Fibroblast of skin of back (primary cell): ENCODE data around the gene SH3RF2.
"Not testable (repeated sequence)": the region's sequence is repeated elsewhere in the genome, so short reads cannot be mapped to it uniquely, and the experiment has no call there.

Source experiments
- DNase-seq: peaks from one replicate; pipeline ENCODE4 v3.0.0-alpha.2; 2013

SH3RF2 gene

DNA sequence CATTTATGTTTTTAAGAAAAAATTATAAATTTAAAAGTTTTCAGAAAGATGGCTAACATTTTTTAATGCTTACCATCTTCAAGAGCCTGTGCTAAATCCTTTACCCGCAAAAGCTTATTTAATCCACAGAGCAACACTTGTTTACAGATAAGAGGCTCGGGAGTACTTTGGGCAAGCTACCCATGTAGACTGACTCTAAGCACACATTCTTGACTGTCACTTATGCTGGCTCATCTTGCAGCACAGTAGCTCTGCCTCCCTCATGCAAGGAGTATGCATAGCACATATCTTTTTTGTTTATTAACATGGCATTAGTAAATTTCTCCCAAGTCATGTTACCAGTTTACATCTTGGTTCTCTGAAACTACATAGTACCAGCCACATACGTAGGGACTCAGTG, 14.7 kb downstream of the SH3RF2 start:
- DNase-seq = no peak

DNA sequence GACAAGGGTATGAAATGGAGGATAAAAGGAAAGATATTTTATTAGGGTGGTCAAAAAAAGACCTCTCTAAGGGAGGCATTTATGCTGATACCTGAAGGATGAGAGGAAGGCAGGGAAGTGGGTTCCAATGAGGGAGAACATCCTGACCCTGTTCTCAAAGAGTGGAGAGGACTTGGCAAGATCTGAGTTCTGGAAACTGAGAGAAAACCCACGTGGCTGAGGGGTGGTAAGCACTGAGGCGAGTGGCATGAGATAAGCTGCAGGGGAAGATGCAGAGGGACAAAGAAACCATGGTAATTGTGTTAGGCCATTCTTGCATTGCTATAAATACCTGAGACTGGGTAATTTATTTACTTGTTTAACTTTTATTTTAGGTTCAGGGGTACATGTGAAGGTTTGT, 16.8 kb downstream of the SH3RF2 start:
- no peak for DNase-seq

DNA sequence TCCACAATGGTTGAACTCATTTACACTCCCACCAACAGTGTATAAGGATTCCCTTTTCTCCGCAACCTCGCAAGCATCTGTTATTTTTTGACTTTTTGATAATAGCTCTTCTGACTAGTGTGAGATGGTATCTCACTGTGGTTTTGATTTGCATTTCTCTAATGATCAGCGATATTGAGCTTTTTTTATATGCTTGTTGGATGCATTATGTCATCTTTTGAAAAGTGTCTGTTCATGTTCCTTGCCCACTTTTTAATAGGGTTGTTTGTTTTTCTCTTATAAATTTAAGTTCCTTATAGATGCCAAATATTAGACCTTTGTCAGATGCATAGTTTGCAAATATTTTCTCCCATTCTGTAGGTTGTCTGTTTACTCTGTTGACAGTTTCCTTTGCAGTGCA, 17.8 kb downstream of the SH3RF2 start:
- not testable (repeated sequence) for DNase-seq

DNA sequence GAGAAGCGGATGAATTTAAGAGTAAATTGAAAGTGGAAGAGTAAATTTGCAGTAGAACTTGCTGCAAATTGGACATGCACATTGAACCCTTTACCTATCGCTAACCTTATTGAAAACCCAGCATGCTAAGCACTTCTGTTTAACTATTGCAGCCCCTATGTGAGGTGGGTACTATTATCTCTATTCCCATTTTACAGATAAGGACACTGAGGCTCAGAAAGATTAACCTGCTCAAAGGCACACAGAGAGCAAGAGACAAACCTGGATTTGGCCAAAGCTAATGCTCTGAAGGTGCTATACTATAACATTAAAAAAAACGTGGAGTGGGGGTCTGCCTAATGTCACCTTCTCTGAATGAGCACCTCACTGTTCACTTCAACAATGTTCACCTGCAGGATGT, 21.0 kb downstream of the SH3RF2 start:
- no peak for DNase-seq

DNA sequence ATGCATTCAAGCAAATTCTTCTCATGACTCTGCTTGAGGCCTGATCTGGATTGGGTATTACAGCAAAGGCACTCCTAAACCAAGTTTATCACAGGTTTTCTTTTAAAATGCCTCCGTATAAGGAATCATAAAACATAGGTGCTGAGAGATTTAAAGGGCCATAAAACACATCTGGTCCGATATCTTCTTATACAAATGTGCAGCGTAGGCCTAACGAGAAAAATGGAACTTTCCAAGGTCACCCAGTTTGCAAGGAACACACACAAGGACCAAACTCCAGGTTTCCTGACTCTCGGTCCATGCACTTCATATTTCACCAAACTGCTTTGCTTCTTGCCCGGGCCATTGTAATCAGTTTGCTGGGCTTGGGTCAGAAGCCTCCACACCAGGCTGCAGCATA, 22.1 kb downstream of the SH3RF2 start:
- no peak for DNase-seq

DNA sequence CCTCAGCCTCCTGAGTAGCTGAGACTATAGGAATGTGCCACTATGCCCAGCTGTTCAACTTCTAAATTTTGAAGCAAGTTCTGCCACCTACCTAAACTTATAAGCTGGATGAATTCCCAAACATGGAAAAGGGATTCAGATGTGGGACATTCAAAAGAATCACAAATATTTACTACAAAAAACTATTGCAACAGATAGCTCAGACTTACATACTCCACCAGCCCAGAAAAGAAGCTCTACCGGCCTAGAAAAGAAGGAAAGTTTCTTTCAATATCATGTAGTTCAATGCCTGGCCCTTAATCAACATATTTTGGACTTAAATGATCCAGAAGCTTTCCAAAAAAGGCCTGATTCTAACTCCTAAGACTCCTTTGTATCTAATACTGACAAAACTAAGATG, 23.8 kb downstream of the SH3RF2 start:
- no peak for DNase-seq

DNA sequence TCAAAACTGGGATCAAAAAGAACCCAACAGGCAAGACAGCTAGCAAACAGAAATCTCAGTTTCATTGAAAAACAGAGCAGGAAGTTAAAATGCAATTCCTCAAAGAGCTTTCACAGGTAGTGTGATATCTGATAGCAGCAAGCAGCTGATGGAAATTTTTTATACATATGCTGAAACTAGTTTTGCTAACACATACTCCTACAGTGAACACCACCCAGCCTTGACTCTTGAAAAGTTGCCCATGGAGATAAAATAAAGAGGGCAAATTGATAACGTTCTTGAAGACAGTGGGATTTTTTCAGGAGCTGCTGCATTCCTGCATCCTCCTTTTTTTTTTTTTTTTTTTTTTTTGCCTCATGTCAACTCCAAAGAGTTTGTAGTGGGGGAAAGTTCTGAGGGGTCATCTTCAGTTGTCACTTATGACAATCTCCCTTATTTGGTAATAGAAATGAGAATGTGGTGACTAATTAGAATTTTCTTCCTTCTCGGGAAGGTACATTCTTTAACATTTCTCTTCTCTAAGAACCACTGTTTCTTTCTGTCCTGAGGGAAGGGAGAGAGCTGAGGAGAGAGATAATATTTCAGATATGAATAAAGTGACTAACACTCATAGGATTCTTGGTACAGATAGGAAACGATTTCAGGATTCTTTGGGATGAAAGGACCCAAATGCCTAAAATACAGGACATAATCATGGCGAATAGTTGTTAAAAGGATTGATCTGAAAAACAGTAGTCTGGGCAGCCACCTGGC, 24.6 kb downstream of the SH3RF2 start:
- peak; percentile 54 for DNase-seq

DNA sequence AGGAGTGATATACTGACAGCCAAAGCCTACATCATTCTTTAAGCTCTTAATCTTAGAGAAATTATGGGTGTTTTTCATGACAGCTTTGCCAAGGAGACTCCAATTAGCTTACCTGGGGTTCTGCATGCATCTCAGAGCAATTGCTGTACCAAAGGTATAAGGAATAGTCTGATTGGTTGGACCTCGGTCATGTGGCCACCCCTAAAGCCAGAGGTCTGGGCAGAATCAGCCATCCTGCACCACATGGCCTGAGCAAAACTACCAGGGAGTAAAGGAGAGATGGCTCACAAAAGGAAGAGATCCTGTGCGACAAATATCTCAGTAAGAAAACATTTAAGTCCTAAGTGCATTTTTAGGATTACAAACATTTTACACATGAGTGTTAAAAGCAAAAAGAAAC, 25.6 kb downstream of the SH3RF2 start:
- DNase-seq = no peak

DNA sequence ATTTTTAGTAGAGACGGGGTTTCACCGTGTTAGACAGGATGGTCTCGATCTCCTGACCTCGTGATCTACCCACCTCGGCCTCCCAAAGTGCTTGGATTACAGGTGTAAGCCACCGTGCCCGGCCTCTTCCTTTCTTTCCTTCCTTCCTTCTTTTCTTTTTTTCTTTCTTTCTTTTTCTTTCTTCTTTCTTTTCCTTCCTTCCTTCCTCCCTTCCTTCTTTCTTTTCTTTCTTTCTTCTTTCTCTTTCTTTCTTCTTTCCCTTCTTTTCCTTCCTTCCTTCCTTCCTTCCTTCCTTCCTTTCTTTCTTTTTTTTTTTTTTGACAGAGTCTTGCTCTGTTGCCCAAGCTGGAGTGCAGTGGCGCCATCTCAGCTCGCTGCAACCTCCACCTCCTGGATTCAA, 27.6 kb downstream of the SH3RF2 start:
- DNase-seq = not testable (repeated sequence)

DNA sequence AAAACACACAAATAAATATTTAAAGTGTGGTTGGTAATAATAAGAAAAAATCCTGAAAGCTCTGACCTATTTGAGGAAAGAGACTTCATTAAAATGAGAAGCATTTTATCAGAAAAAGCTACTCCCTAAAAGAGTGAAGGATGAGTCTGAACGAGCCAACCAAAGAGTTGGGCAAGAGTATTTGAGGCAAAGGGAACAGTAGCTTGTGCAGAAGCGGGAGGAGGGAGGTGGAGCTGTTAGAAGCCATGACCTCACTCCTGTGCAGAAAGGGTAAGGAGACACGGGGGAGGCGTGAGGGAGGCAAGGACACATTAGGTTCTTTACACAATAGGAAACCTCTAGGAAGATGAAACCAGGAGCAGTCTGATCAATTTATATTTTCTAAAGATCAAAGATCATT, 29.4 kb downstream of the SH3RF2 start:
- no peak for DNase-seq

DNA sequence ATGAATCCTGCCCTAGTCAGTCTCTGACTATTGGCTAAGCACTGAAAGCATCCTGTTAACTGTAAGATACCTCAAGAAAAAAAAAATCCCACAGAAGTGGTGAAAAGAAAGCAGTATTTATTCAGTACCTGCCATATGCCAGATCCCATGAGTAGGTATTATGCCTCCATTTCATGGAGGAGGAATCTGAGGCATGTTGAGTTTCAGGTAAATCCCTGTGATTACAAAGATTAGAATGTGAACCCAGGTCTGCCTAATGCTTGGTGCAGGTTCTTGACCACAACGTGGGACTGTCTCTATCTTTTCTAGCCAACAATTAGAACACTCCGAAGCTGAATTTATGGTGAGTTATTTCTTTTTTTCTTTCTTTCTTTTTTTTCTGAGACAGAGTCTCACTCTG, 30.9 kb downstream of the SH3RF2 start:
- DNase-seq = no peak

DNA sequence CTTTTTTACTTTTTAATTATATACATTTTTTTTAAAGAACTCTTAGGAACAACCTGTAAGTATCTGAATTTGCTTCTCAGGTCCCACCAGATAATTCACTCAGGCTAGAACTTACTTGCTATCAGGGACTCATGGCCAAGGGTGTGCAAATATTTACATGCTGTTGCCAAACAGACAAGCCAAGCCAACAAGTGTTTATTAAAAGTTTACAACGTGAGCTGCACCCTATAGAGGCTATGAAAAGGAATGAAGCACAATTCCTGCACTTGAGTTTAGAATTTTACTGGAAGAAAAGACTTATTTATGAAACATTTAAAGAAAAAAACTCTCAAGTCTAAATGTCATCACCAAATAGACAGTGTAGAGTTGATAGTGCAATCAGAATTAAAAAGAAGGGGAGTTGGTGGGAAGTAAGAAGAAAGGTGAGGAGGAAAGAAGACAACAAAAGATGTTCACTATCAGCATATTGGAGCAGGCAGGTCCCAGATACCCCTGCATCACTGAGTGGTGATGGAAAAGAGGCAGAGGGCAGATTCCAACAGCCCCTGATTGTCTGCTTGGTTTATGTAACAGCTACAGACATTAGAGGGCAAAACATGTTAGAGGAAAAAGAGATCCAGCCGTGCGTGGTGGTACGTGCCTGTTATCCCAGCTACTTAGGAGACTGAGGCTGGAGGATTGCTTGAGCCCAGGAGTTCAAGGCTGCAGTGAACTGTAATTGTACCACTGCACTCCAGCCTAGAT, 32.8 kb downstream of the SH3RF2 start:
- DNase-seq = no peak

DNA sequence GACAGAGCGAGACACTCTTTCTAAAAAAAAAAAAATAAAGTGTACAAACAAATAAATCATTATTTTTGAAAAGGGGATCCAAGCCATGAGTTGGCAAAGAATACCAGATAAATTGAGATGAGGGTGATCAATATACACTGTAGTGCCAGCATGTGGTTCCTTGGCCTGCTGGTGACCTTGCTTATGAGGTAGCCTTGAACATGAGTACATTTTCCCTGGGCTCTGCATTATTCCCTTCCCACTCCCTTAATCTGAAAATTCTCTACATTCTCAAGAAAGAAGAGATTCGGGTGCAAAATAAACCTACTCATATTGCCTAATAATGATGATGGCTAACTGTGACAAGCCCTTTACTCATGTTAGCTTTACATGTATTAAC, 33.3 kb downstream of the SH3RF2 start:
- DNase-seq = no peak

DNA sequence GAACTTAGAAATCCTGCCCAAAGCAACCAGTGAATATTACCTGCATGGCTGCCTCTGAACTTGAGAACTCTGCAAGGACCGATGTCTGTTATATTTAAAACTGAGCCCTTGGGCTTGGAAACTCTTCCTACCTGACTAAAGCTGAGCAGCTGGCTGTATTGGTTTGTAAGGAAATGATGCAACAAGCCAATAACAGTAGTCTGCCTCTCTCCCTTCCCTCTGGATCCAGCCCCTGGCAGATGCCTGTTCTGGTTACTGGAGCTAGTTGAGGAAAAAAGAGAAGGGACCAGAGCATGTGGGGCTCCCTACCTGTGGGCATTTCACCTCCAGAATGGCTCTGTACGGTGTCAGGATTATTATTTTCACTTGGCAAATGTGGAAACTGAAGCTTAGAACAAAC, 34.7 kb downstream of the SH3RF2 start:
- DNase-seq = no peak

DNA sequence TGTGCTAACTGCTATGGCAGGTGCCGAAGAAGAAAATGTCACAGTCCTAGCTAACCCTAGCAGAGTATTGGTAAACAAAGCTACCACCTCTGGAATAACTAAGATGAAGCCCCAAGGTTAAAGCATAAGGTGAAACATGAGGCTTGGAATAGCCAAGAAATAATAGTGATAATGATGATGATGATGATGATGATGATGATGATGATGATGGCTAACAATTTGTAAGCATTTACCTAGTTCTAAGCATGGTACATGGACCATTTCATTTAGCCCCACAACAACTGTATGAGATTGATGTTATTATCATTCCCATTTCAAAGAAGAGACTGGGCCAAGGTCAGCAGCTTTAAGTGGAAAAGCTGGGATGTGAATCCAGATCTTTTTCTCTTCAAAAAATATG, 35.3 kb downstream of the SH3RF2 start:
- DNase-seq = no peak

DNA sequence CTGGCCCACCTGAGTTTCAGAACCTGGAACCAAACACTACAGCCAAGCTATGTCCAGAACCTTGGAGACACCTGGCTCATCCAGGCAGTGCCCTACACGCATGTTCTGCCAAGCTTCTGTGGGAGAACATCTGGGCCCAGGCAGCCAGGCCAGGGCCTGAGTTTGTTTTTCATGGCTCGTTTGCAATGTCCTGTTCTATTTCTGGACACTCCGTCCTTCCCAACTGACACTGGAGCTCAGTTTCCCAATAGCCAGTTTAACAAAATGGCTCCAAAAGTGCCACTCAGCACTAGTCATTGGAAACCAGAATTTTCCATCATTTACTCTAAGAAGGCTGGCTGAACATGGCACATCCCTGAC, 38.6 kb downstream of the SH3RF2 start:
- no peak for DNase-seq

DNA sequence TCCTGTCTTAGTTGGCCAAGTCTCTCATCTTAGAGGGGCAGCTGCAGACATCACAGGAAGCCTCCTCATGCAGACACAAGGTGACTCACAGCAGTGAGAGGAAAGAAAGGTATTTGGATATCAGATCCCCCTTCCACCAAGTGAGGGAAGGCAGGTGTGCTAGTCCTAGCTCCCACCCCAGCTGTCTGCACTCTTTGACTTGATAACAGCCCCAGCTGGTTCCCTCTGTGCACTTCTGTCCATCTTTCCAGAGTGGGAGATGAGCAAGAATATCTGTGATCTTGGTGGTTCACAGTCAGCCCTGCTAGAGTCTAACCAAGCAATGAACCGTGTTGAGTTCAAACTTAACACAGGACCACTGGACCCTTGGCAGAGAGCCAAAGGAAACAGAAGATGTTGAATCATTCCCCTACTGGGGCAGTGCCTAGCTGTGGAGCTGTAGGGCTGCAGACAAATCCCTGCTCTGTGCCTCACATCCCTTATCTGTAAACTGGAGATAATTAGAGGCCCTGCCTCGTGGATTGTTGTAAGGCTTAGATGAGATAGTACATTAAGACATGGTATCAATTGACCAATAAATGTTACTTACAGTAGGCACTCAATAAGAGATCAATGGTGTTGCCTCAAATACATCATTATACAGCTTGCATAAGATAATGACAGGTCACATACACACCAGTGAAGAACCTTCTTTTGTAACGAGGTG, 39.1 kb downstream of the SH3RF2 start:
- DNase-seq = peak; percentile 92

DNA sequence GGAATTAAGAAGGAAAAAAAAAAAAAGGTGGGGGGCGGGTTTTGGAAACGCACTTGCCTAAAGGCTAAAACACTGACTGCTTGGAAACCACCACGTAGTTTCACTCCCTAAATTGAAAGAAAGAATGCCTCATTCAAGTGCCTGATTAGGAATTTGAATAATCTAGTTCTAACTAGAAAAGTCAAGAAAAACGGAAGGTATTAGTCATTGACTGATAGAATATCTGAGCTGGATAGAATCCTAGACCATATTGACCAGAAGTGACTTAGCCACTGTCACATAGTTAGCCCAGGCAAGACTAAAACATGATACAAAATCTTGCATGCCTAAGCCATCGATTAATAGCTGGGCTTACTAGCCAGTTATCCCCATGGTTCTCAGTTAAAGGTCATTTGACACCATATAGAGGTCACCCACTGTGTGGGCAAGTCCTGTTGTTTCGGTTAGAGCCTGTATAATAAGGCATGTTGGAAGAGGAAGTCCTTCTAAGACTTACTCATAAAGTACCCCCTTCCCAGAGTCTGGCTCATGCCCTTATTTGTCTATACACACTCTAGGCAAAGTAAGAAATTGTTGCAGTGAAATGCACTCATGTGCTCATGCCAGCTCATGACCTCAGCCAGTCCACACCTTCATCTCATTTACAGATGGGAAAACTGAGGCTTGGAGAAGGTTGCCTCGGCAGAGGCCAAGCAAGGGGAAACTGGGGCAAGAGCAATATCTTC, 40.2 kb downstream of the SH3RF2 start:
- peak; percentile 67 for DNase-seq

DNA sequence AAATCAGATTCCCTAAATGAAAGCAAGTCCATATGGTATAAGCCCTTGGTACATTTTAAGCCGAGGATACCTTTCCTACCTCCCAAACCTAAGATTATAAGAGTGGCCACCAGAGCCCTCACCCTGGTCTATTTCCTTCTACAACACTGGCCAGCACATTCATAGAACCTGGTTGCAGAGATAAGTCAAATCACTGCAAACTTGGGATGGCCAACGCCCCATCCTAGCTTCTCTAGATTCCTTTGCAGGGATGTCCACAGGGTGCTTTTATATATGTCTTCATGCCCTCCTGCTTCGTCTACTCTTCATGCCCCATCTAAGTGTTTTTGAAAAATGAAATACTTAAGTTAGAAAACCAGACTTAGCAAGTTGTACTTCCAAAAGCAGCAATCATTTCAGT, 41.8 kb downstream of the SH3RF2 start:
- DNase-seq = no peak

DNA sequence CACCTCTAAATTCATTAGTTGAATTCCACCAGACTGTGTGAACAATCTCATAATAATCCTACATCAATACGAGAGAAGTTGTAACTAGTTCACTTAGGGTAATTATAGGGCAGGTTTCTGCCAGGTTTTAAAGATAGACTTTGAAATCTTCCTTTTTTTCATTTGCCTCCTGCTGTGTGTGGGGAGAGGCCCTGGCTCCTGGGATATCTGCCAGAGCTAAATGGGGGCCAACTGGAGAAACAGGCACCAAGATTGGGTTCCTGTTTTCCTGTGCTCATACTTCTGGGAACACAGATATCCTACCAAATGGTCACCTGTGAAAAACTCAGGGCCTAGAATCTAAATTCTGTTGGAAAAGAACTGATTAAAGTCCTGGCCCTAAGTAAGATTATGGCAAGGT, 42.3 kb downstream of the SH3RF2 start:
- no peak for DNase-seq

DNA sequence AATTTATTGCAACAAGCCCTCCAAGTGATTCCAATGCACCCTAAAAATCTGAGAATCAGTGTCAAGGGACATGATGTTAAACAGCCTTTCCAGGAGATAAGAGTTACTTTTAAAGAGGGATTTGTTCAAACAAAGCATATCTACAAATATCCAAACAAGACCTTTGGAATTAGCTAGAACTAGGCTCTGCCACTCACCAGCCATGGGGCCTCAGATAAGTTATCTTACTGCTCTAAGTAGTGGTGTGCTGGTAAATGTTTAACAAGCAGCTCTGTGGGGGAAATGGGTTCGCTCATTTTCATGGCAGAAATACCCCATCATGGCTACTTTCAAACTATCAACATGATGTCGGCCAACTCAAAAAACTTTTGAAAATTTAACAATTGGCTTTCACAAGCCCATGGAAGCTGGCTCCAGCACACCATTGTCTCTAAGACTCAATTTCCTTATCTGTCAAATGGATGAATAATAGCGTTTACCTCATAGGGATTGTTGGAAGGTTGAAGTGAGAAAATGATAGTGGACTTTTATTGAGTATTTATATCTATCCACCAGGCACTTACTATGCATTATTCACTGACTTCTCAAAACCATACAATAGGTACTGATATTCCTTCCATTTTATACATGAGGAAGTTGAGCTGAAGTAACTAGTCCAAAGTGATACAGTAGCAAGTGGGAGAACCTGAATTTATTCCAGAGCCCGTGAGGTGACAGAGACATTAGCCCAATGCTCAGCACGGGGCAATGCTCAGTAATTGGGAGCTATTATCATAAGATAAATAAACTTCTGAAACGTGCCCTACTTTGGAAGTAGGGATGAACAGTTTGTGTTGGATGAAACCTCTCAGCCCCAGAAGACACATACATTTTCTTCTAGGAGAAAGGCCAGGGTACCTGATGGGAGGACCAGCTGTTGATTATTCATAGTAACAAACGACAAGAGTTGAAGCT, 43.2 kb downstream of the SH3RF2 start:
- DNase-seq = no peak

DNA sequence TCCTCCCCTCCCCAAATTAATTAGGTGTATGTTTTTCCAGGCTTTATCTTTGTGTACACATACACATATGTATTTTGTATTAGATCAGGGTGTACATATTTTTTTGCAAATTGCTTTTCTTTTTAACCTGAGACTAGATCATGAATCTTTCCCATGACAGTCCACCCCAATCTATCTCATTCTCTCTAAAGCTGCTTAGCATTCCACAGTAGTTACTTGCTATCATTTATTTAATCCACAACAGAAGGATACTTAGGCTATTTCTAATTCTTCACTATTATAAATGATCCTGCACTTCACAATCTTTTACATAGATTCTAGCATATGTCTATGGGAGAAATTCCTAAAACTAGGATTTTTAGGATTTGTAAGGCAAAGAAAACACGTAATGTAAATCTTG, 43.9 kb downstream of the SH3RF2 start:
- no peak for DNase-seq
